Ovary (tissue), 9 donors: ENCODE measurements around the gene BTBD9. TPM values are rescaled to one million over a fixed set of nuclear protein-coding genes. Genes with fewer than 3 reads are reported as not detected.

ENCODE experiments used
- DNase-seq, 5 donors: peaks; one replicate each; pipeline ENCODE4 v3.0.0-alpha.2; 2019 to 2020
- H3K27ac ChIP-seq, 2 donors: fragments of 200-600 bp; one replicate each; pipeline versions ENCODE4 v1.5.1 to v1.8.0; 2019 to 2022
- H3K27me3 ChIP-seq: fragments of 200-600 bp; one replicate; pipeline ENCODE4 v1.8.0; 2022
- H3K36me3 ChIP-seq: fragments of 200-600 bp; sonication (generic); one replicate; pipeline ENCODE4 v1.5.1; 2019
- H3K4me1 ChIP-seq: one replicate; pipeline ENCODE4 v1.8.1; 2013; ENCODE audit warnings: mild to moderate bottlenecking, moderate library complexity; ENCODE audit not compliant: insufficient read depth
- H3K4me3 ChIP-seq: fragments of 200-600 bp; sonication (generic); one replicate; pipeline ENCODE4 v1.5.1; 2017
- H3K9me3 ChIP-seq, 2 donors: fragments of 200-600 bp in 1 of 2; sonication (generic) in 1 of 2; one replicate each; pipeline versions ENCODE4 v1.5.1 to v1.8.1; 2013 to 2019; ENCODE audit warnings: mild to moderate bottlenecking in 1 of 2, moderate library complexity in 1 of 2
- CTCF ChIP-seq, 3 donors: fragments of 450-650 bp in 2 of 3; fragments of 200-600 bp in 1 of 3; IDR thresholded peaks; one replicate each; pipeline versions ENCODE4 v1.5.1 to v1.8.0; 2016 to 2022; ENCODE audit warnings: antibody characterized with exemption in 3 of 3, mild to moderate bottlenecking in 1 of 3
- EP300 ChIP-seq: sonication (generic); formaldehyde crosslinking; IDR thresholded peaks from one replicate; pipeline ENCODE4 v1.6.1; 2017; ENCODE audit warnings: antibody characterized with exemption
- POLR2A ChIP-seq: fragments of 450-650 bp; IDR thresholded peaks from one replicate; pipeline ENCODE4 v1.6.1; 2017; ENCODE audit warnings: antibody characterized with exemption, mild to moderate bottlenecking, moderate library complexity
- WGBS, 3 donors: extraction: QIAGEN DNeasy Blood & Tissue Kit in 1 of 3; methylation state at CpG; one replicate each; pipeline versions ENCODE4 v1.1.5 to v1.1.7; 2013 to 2017; 5-methylcytosine and 5-hydroxymethylcytosine counted together
- intact Hi-C, 4 donors: fragments of 100-400 bp; cut with DNase I; formaldehyde crosslinking; loops; one replicate each; pipeline versions ENCODE4 v1.11.0 to v1.15.1; 2022 to 2023
- polyA plus RNA-seq, 2 donors: library from polyadenylated mRNA; stranded (reverse); fragments of 200-250 nt in 1 of 2; fragments of 350-450 nt in 1 of 2; fragmentation: Illumina TruSeq in 1 of 2; extraction: RNeasy Lipid Tissue Mini Kit (QIAGEN cat#74804) in 1 of 2; gene quantifications; one replicate each; pipeline ENCODE4 v1.2.3, GENCODE V29; 2013 to 2014
- total RNA-seq, 7 donors: library from RNA; depleted of rRNA in 2 of 7; stranded (reverse); fragments of >200 nt in 2 of 7; fragmentation: NEBNext Ultra II Directional in 3 of 7; extraction: Animal tissue kit (Norgen Biotek cat#: 25700) in 3 of 7; gene quantifications; one replicate each; pipeline versions ENCODE4 v1.1.0 to v1.2.4, GENCODE V29; 2016 to 2023
- donor health status: DM: no; HTN: no; CAD: no; lungs with moderate emphysema.
- donor health status: DM: no; HTN: no; CAD: no.
- donor health status: Bipolar disorder and iron deficiency.
- donor health status: DM: yes; HTN: yes; CAD: no.
- donor health status: DM: no; HTN: no; CAD: no.
- donor health status: DM: yes; HTN: yes; CAD: no.

Gene BTBD9
- total and polyA plus RNA-seq, 9 donors: 7.2 to 28.8 (median 21.0) TPM

GRCh38 chr6:38259736-38260135, 380.0 kb downstream of the BTBD9 start:
- no peak for DNase-seq
- Histone ChIP-seq H3K27me3 (no peaks in the 10 kb centered on the region), H3K9me3 (no peaks in the 10 kb centered on the region), H3K27ac (no peak overlapping the region), H3K4me1 (no peaks in the 10 kb centered on the region), H3K4me3 (no peak overlapping the region), H3K36me3 (no peaks in the 10 kb centered on the region)
- intact Hi-C loops: no loop called here
- 51 to 60% (median 59%) methylated on average over 2 of the region's 2 CpGs for WGBS, 3 donors
- TF ChIP-seq EP300: no peak
- TF ChIP-seq POLR2A: no peak

- H3K9me3 ChIP-seq: no peaks in the 10 kb centered on the region
- TF ChIP-seq CTCF (IDR thresholded peaks at IDR 0.05): no peak
- no peak overlapping the region for H3K27ac ChIP-seq
Measured at GRCh38 chr6:38248500-38249234, 391.1 kb downstream of the BTBD9 start.

GRCh38 chr6:38245295-38245694, 394.4 kb downstream of the BTBD9 start:
- WGBS, 3 donors: 84 to 91% (median 84%) methylated on average over 3 of the region's 3 CpGs
- Histone ChIP-seq H3K27me3 (no peaks in the 10 kb centered on the region), H3K4me3 (no peak overlapping the region), H3K4me1 (no peaks in the 10 kb centered on the region), H3K9me3 (no peaks in the 10 kb centered on the region), H3K36me3 (no peaks in the 10 kb centered on the region), H3K27ac (no peak overlapping the region)
- DNase-seq: no peak
- intact Hi-C loops: no loop called here
- TF ChIP-seq POLR2A: no peak
- no peak for TF ChIP-seq EP300
- no peak for TF ChIP-seq CTCF (IDR thresholded peaks at IDR 0.05)

More at GRCh38 chr6:38248500-38249234, 391.1 kb downstream of the BTBD9 start:
- Histone ChIP-seq H3K4me1 (no peaks in the 10 kb centered on the region), H3K27me3 (no peaks in the 10 kb centered on the region), H3K36me3 (no peaks in the 10 kb centered on the region), H3K4me3 (no peak overlapping the region)
- intact Hi-C loops: no loop called here
- 94 to 95% (median 95%) methylated on average over 9 of the region's 9 CpGs for WGBS, 3 donors
- no peak for DNase-seq

- intact Hi-C loops: no loop called here
- 94 to 97% (median 95%) methylated on average over 3 of the region's 3 CpGs for WGBS, 3 donors
- Histone ChIP-seq H3K4me1 (no peaks in the 10 kb centered on the region), H3K27ac (no peak overlapping the region), H3K4me3 (no peak overlapping the region), H3K9me3 (no peaks in the 10 kb centered on the region), H3K36me3 (no peaks in the 10 kb centered on the region), H3K27me3 (no peaks in the 10 kb centered on the region)
- no peak for TF ChIP-seq CTCF (IDR thresholded peaks at IDR 0.05)
- no peak for TF ChIP-seq POLR2A
- TF ChIP-seq EP300: no peak
- no peak for DNase-seq
Measured at GRCh38 chr6:38244869-38245268, 394.9 kb downstream of the BTBD9 start.

- TF ChIP-seq POLR2A (no peak), EP300 (no peak), CTCF (IDR thresholded peaks at IDR 0.05) (no peak)
- no peaks in the 10 kb centered on the region for H3K9me3 ChIP-seq
- no peak for DNase-seq
- no peak overlapping the region for H3K27ac ChIP-seq
- H3K36me3 ChIP-seq: no peaks in the 10 kb centered on the region
- intact Hi-C loops: no loop called here
- WGBS, 3 donors: 66 to 80% (median 77%) methylated on average over 7 of the region's 7 CpGs
- H3K4me3 ChIP-seq: no peak overlapping the region
- no peaks in the 10 kb centered on the region for H3K27me3 ChIP-seq
- no peaks in the 10 kb centered on the region for H3K4me1 ChIP-seq
Measured at GRCh38 chr6:38241200-38241871, 398.4 kb downstream of the BTBD9 start.
